Fibroblast of the conjunctiva (primary cell): ENCODE results near the gene ZNF844.
A peak's percentile ranks its signal among the peaks of the same experiment; 100 is the strongest.
"Not testable (repeated sequence)": the region's sequence is repeated elsewhere in the genome, so short reads cannot be mapped to it uniquely, and the experiment has no call there.

Experiments
- DNase-seq: peaks from one replicate; pipeline ENCODE4 v3.0.0-alpha.2; 2010; ENCODE audit warnings: low read depth

ZNF844 gene

GRCh38 chr19:12064590-12065538 is at the start of gene ZNF844:
ZNF844 (plus strand) TSS chr19:12064731; CDS start chr19:12064874, 143 bp downstream.
- peak; percentile 70 for DNase-seq

GRCh38 chr19:12015015-12015752 is 49.3 kb upstream of the ZNF844 start:
- DNase-seq = no peak

DNA sequence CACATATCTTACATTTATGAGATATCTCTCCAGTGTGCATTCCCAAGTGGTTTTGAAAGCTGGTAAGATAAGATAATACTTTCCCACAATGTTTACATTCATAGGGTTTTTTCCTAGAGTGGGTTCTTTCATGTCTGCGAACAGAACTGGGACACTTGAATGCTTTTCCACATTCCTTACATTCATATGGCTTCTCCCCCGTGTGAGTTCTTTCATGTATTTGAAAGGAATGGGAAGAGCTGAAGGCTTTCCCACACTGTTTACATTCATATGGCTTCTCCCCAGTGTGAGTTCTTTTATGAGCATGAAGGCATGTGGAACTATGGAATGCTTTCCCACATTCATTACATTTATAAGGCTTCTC is 48.8 kb upstream of the ZNF844 start:
- DNase-seq = no peak

DNA sequence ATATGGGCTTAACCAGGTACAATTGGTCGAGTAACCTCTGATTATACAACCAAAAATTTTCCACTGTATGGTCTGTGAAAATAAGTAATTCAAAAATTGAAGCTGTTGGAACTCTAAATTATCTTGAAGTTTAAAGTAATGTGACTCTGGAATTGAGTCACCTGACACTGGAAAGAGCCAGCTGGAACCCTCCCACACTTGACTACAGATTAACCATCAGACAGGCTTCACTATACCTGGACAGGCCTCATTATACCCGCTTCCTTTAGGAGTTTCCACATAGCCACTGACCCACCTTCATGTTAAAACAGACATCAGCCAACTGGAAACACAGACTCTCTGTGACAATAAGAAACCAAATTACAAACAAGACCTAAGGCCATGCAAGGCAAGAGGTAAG is 30.3 kb upstream of the ZNF844 start:
- DNase-seq = no peak

- no peak for DNase-seq
Measured at GRCh38 chr19:12034620-12035019, 29.9 kb upstream of the ZNF844 start.

GRCh38 chr19:12035220-12036172 is 29.0 kb upstream of the ZNF844 start, which contains the start of gene ZNF433:
ZNF433 (minus strand) TSS chr19:12035679; CDS start chr19:12035539, 140 bp downstream.
- DNase-seq = peak; percentile 55

DNA sequence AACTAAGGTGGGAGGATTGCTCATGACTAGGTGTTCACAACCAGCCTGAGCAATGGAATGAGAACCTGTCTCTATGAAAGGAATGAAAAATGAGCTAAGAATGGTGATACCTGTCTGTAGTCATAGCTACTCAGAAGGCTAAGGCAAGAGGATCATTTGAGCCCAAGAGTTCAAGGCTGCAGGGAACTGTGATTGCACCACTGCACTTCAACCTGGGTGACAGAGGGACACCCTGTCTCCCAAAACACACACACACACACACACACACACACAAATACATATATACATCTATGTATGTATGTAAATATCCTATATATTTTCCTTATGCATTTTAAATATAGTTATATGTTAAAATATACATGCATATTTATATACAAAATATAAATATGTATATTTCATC is 21.6 kb upstream of the ZNF844 start:
- DNase-seq = no peak

- no peak for DNase-seq
Measured at GRCh38 chr19:12043752-12044422, 20.6 kb upstream of the ZNF844 start.

GRCh38 chr19:12047868-12048267 is 16.7 kb upstream of the ZNF844 start:
- DNase-seq = no peak

GRCh38 chr19:12052091-12052496 is 12.4 kb upstream of the ZNF844 start:
- DNase-seq = no peak

DNA sequence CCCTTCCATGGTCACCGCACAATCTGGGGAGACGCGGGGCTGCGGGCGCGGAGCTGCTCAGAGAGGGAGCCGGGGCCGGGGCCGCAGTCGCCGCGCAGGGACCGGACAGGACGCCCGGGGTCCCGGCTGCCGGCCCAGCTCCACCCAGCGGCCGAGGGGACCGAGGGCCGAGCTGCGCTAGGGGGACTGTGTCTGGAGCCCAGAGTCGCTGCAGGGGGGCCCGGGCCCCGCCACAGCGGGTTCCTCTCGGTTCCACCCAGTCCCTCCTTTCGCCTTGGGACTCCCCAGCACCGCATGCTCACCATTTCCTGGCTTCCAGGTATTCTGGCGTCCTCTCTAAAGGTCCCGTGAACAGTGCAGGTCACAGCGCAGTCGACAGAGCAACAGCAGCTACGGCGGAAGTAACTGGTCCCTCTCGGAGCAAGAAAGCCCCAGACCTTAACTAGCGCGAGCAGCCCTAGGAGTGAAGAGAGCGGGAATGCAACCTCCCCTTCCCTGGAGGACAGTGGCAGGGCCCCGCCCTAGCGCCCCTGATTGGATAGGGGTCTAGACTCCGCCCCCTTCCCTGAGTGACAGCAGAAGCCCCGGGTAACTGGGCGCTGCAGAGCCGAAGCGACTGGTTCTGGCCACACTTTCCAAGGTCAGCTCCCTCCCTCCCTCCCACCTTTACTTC is 11.9 kb upstream of the ZNF844 start, which contains the start of gene ZNF878:
Gene ZNF878 (minus strand): TSS at position 465 of the 673 bp plus-strand sequence. CDS start 160 bp downstream, at position 305.
- DNase-seq = peak; percentile 49

GRCh38 chr19:12055784-12056183 is 8.7 kb upstream of the ZNF844 start:
- no peak for DNase-seq

GRCh38 chr19:12075538-12076139 is 11.1 kb downstream of the ZNF844 start:
- DNase-seq = no peak

DNA sequence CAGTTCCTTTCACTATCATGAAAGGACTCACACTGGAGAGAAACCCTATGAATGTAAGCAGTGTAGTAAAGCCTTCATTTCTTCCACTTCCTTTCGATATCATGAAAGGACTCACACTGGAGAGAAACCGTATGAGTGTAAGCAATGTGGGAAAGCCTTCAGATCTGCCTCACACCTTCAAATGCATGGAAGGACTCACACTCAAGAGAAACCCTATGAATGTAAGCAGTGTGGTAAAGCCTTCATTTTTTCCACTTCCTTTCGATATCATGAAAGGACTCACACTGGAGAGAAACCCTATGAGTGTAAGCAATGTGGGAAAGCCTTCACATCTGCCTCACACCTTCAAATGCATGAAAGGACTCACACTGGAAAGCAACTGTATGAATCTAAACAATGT is 11.8 kb downstream of the ZNF844 start:
- not testable (repeated sequence) for DNase-seq

GRCh38 chr19:12077375-12077774 is 12.8 kb downstream of the ZNF844 start:
- no peak for DNase-seq

- DNase-seq = not testable (repeated sequence)
Measured at GRCh38 chr19:12083336-12083735, 18.8 kb downstream of the ZNF844 start.

GRCh38 chr19:12085074-12085818 is 20.7 kb downstream of the ZNF844 start:
- no peak for DNase-seq

DNA sequence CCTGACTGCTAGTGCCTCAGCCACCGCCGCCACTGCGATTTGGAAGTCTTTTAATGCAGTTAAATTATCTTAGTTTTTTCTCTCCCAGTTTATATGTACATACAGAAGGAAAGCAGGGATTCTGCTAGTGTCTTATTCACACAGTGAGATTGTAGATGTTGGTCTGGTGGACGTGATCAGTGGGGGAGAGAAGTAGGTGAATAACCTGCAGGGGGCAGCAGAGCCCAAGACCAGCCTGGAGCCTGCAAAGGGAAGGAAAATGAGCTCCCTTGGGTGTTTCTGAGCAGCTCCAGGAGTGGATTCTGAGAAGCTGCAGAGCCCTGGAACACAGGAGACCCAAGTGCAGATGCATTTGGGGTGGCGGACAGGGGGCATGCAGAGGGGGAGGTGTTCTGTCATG is 26.3 kb downstream of the ZNF844 start:
- peak; percentile 38 for DNase-seq
